ENCODE results near the gene CEP295NL.
"Not testable (repeated sequence)": the region's sequence is repeated elsewhere in the genome, so short reads cannot be mapped to it uniquely, and the experiment has no call there.

Gene CEP295NL

DNA sequence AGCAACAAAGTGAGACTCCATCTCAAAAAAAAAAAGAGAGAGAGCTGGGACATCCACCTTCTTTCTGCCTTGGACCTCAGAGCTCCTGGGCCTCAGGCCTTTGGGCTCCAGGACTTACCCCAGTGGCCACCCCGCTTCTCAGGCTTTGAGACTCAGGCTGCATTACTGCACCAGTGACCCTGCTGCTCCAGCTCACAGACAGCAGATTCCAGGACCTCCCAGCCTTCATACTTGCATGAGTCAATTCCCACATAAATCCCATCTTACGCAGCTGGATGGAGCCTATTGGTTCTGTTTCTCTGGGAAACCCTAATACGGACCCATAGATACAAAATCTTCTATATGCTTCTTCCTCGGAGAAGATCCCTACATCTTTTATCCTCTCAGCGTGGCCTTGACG, 2.1 kb upstream of the CEP295NL start:
- DNase-seq (ENCODE audit: low read depth), result no peak

DNA sequence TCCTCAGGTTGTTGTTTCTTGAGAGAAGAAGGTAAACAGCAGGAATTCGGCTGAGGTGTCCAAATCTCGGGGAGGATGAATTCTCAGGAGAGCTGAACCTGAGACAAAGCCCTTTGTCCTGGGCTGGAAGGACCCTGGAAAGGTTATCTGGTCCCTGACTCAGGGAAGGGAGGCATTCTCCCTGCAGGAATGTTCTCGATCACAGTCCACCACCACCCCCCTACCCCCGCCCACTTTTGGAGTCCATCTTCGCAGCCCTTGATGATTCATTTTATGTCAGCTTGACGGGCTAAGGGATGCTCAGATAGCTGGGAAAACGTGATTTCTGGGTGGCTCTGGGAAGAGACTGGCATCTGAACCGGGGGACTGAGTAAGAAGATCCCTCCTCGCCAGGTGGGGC, 1.4 kb upstream of the CEP295NL start:
- DNase-seq (ENCODE audit: low read depth), result no peak

DNA sequence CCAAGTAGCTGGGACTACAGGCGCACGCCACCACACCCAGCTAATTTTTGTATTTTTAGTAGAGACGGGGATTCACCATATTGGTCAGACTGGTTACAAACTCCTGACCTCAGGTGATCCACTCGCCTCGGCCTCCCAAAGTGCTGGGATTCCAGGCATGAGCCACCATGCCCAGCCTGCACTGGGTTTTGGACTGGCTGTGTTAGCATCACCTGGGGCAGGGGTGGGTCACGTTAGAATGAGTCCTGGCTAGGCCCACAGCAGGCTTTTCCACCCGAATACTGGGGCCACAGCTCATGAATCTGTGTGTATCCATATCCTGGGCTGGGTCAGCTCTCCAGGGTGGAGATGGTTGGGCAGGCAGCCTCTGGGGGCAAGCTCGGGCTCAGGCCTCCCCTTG, 770 bp downstream of the CEP295NL start:
- DNase-seq (ENCODE audit: low read depth), result not testable (repeated sequence)

DNA sequence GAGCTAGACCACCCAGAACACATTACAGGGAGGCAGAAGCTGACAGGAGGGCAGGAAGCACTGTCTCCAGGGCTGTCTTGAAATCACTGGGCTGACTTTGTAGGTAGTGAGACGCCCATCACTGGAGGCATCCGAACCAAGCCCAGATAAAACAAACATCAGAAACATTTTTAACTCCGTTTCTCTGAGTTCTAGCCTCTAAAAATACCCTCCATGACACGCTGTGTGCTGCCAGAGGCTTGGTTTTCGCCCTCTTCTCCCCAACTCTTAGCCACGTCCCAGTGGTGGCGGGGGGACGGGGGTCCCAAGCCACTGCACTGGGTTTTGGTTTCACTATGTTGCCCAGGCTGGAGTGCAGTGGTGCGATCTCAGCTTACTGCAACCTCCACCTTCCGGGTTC, 1.2 kb downstream of the CEP295NL start:
- no peak for DNase-seq (ENCODE audit: low read depth)

DNA sequence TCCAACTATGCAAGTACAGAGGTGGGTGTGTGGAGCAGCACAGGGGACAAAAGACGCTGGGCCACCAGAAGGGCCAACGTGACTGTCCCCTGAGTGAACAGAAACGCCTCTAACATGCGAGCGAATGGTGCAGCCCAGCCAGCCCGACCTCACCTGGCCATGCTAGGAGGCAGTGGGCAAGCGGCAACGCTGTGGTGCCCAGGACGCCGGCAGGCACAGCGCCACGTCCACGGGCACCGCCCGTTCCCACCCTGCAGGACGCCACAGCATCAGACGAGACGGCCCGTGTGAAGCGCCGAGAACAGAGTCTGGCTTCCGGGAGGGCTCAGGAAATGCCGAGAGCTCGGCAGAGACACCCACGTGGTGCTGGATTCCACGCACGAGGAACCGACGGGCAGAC, 2.2 kb downstream of the CEP295NL start:
- no peak for DNase-seq (ENCODE audit: low read depth)

DNA sequence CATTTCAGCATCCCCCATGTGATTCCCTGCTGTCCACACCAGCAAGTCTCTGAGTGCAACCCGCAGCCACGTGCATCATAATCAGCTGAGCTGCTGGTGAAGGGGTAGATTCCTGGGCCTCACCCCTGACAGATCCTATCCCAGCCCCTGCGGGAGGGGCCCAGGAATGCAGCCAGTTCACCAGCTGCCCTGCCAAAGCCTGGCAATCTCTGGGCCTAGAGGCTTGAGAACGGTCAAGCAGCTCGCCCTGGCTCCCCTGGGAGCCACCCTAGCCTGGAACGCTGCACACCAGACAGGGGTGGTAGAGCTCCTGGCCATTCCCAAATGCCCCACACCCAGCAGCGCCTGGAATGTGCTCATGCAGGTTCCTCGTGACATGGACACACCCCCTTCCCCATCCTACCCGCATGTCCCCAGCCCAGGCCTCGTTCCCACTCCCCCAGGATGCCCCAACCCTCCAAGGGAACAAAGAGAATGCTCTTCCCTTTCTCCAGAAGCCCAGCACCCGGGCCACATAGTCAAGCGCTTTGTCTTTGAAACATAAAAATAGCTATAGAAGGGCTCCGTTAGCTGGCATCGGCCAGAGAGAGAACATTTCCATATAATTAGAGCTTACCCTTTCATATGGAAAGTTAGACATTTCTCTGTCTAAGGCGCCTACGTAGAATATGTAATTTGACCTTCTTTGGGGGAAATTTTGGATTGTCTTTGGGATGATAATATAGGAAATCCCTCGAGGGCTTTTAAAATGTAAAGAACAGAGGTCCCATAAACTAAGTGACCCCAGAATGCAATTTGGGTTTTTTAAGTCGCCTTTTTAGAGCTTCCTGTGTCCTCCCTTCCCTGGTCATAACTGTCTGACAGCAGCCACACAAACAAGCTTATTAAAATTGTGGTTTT, 3.4 kb downstream of the CEP295NL start:
- DNase-seq (ENCODE audit: low read depth), result no peak

DNA sequence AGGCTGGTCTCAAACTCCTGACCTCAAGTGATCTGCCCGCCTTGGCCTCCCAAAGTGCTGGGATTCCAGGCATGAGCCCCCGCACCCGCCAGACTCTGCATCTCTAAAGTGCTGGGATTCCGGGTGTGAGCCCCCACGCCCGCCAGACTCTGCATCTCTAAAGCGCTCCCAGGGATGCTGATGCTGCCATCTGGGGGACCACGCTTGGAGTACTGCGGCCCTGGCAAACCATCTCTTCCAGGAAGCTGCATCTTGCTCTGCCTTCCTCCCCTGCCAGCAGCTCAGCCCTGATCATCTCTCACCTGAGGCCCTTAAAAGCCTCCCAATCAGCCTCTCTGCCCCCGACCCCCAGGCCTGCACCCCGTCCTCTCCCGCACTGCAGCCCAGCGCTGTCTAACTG, 4.1 kb downstream of the CEP295NL start:
- no peak for DNase-seq (ENCODE audit: low read depth)

DNA sequence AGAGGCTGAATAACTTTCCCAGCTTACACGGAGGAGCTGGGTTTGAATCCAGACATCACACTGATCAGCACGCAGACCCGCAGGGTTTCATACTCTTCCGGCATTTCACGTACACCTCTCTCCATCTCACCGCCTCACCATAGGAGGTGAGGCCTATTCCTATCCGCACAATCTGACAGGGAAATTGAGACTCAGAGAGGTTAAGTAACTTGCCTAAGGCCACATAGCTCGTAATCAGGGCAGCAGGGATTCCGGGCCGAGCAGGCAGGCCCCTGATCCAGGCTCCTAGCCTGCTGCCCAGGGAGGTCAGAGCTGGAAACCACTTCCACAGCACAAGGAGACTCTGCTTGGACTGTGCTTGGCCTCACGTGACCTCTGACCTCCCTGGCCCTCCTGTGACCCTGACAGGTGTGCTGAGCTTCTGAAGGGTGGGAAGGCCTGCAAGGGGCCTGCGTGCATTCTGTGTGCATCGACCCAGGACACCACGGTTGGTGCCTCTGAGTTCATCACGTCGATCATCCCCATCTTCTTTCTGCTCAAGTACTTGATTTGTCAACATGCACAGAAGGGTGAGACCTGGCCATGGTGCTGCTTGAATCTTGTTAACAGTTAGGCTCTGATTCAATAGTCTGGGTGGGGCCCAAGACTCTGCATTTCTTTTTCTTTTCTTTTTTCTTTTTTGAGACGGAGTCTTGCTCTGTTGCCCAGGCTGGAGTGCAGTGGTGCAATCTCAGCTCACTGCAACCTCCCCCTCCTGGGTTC, 4.7 kb downstream of the CEP295NL start:
- DNase-seq (ENCODE audit: low read depth), result no peak

DNA sequence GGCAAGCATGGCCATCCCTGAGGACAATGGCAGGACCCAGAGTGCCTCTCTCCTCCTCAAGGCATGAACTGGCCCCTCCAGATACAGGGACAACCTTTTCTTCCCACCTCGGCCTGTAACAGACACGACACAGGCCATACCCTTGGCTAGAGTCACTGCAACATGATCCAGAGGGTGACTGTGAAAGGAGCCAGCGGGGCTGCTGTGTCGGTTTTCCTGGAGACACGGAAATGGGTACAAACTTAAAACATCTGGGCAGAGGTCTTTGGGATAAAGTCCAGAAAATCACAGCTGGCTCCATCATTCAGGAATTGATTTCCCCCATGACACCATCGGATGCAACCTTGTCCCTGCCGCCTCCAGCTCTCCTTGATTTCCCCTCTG, 5.3 kb downstream of the CEP295NL start:
- no peak for DNase-seq (ENCODE audit: low read depth)

DNA sequence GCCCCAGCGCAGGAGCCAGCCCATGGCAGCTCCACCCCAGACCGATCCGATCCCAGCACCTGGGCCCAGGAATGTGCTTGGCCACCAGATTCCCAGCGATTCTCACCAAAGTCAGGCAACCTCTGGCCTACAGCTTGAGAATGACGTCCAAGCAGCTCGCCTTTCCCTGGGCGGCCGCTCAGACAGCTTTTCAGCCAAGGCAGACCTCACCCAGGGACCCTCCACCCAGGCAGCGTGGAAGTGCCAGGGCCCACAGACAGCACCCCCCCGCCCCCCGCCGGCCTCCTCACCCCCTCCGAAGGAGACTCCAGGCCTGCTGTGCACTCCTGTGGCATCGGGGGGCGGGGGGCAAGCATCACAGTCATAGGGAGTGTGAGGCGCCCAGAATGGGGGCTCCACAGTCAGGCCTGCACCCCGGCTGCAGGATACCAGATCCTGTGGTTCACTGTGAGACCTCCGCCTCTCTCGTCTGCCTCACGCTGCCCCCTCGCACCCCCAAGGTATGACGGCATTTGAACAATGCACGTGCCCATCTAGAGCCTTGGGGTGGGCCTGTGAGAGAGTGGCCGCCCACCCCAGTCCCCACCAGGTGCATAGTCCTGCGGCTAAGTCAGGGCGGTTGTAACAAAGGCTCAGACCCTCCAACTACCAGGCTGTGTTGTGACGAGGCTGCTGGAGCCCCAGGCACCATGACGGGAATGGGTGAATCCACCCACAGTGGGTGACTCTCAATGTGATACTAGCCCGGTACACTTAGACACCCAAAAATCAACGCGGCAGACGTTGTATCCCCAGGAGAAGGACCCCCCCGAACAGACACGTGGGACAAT, 6.0 kb downstream of the CEP295NL start:
- DNase-seq (ENCODE audit: low read depth), result no peak

DNA sequence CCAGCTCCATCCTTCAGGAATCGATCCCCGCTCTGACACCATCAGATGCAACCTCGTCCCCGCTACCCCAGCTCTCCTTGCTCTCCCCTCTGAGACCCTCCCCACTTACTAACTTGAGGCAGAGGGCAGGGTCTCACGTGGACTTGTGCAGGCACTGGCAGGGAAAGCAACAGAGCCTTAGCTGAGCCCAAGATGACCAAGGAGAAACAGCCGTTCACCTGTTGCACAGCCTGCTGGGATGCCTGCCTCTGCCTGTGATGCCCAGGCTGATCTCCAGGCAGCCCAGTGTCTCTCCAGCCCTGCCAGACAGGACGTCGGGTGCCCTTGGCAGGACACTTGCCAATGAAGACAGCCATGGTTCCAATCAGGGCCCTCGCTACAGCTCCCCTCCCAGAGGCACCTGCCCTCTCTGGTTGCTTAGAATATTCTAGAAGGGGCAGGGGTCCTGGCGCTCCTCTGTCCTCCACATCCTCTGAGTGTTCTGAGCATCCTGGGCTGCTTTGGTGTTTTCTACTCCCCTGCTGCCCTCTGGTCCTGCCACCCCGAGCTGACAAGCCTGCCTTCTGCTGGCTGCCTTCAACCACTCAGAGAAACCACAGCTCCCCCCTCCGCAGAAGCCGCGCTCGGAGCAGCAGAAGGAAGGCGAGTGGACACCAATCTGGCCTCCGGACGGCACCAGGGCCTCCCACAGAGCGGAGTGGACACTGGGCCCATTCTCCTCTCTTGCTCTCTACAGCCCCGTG, 6.7 kb downstream of the CEP295NL start:
- DNase-seq (ENCODE audit: low read depth), result no peak

DNA sequence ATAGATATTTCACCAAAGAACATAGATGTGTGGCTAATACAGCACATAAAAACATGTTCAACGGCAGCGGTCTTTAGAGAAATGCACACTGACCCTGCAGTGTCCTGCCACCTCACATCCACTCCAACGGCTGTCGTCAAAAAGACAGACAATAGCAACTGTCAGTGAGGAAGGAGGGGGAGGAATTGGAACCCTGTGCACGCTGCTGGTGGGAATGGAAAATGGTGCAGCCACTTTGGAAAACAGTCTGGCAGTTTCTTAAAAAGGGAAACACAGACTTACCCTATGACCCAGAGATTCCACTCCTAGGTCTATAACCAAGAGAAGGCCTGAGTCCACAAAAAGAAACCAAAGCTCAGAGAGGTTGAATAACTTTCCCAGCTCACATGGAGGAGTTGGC, 7.7 kb downstream of the CEP295NL start:
- no peak for DNase-seq (ENCODE audit: low read depth)

DNA sequence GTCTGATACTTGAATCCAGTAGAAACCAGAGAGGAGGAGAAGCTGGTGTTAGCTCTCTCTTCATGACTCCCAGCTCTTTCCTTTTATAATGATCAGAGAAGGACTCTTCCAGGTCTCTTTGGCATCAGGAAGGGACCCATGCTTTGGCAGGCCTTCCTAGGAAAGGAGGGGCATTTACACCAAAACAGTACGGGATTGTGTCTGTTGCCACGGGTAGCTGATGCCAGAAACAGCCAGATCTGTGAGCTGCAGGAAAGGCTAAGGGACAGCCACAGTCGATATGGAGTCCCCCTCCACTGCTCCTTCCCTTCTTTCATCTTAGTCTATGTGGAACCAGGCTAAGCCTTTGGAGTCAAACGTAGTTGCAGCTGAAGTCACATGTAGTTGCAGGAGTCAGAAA, 9.3 kb downstream of the CEP295NL start:
- DNase-seq (ENCODE audit: low read depth), result no peak

DNA sequence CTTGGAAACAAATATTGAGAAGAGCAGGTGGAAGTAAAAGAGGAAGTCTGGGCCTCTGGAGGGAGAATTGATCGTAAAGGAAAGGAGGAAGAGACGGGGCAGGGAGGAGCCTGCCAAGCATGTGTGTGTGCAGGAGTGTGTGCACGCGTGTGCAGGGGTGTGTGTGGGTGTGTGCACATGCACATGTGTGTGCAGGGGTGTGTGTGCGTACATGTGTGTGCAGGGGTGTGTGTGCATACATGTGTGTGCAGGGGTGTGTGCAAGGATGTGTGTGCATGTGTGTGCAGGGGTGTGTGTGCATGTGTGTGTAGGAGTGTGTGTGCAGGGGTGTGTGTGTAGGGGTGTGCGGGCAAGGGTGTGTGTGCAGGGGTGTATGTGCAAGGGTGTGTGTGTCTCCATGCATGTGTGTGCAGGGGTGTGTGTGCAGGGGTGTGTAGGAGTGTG, 10.0 kb downstream of the CEP295NL start:
- DNase-seq (ENCODE audit: low read depth), result no peak

DNA sequence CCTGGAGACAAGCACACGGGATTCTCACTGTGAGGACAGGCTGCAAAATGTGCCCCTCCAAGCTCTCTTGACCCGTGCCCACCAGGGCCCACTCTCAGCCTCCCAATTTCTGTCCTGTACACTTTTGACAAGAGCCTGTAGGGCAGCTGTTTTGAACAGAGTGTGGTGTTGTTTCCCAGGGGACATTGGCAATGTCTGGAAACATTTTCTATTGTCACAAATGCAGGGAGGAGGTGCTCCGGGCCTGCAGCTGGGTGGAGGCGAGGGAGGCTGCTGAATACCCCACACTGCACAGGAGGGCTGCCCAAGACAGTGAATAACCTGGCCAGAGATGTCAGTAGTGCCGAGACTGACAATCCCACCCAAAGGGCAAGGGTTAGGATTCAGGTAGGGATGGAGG, 10.5 kb downstream of the CEP295NL start:
- no peak for DNase-seq (ENCODE audit: low read depth)

DNA sequence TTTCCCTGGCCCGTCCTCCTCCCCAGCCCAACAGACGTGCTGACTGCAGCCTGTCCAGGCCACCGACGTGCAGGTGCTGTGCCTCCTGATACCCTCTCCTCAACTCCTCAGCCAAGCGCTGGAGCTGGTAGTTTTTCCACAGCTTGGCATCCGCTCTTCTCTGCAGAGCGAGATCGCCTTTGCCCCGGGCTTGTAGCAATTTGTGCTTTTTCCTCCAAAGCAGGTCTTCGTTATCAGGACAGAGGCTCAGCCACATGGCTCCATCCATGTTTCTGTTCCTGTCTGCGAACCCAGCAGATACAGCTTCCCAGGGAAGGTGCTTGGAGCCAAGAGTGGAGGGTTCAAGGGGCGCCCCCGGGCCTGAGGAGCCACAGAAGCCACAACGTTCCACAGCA, 10.9 kb downstream of the CEP295NL start:
- no peak for DNase-seq (ENCODE audit: low read depth)

DNA sequence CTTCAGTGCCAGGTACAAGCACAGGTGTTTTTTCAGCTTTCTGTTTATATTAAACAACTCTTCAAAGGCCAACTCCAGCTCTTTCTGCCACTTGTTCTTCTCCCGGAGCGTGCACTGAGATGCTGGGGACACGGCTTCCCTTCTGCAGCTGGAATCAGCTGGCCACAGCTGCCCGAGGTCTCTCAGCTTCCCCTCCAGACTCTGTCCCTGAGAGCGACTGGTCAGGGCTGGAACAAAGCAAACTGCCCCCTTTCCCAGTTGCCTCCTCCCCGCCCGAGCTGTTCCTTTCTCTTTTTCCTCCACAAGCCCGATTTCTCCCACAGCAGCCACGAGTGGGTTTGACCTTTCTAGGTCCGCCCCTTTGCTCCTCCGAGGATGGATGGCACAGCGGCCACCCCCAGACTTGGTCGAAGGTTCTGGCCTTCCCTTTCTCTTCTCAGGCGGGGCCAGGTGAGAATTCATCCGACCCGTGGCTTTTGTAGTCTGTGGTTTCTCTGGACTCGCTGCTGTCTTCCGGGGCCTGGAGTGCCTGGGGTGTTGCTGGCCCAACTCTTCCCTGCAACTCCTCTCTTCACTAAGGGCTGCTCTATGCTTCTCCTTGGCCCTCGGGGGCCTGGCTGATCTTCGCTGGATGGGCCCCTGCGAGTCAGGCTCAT, 11.5 kb downstream of the CEP295NL start:
- no peak for DNase-seq (ENCODE audit: low read depth)

DNA sequence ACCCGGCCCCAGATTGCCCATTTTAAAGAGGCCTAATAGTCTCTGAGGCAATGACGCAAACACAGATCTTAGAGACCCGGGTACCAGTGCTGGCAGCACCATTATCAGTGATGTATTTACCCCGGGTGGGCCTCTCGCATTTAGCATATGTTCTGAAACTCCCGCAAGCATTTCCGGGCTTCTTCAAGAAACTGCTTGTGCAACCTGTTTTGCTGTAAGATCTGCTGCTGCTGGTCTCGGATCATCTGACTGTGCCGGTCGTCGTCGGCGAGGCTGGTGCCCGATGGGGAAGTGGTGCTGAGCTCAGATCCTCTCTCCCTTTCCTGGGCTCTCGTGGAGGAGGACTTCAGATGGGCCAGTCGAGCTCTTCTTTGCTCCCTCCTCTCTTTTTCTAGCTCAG, 12.5 kb downstream of the CEP295NL start:
- DNase-seq (ENCODE audit: low read depth), result peak; percentile 19

DNA sequence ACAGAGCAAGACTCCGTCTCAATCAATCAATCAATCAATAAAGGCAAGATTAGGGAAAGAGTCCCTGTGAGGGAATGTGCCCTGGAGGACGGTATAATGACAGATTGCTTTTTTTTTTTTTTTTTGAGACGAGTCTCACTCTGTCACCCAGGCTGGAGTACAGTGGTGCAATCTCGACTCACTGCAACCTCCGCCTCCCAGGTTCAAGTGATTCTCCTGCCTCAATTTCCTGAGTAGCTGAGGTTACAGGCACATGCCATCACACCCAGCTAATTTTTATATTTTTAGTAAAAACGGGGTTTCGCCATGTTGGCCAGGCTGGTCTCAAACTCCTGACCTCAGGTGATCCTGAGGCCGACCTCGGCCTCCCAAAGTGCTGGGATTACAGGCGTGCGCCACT, 12.9 kb downstream of the CEP295NL start:
- not testable (repeated sequence) for DNase-seq (ENCODE audit: low read depth)

DNA sequence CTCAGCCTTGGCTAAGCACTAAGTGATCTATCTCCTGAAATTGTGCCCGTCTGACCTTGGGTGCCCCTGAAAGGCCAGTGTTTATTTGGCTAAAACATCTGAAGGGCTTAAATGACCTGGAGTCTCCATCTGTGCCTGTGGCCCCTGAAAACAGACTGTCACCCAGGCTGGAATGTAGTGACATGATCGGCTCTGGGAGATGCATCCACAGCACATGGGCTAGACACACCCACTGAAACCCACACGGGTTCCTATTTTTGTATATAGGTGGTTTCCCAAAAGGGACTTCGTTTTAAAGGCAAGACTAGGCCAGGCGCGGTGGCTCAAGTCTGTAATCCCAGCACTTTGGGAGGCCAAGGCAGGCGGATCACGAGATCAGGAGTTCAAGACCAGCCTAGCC, 13.5 kb downstream of the CEP295NL start:
- peak; percentile 4 for DNase-seq (ENCODE audit: low read depth)

DNA sequence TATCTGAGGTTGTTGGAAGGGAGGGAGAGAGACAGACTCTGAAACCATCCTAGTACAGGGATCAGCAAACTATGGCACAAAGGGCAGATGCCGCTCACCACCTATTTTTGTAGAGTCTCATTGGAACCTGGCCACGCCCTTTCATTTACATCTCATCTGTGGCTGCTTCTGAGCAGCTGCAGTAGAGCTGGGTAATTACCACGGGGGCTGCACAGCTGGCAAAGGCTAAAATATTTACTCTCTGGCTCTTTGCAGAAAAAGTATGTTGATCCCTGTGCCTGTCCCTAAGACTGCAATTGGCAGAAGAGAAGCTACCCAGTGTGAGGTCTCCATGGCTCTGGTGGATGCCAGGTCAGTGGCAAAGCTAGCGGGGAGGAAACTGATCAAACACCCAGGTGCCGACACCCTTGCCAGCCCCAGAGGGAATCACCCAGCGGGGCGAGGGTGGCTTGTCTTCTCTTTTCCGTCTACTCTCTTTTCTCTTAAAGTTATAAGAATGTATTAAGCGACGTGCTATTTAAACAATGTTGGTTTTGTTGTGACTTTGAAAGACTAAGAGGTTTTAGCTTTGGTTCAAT, 14.0 kb downstream of the CEP295NL start:
- DNase-seq (ENCODE audit: low read depth), result no peak

Measured in activated T-cell treated with anti-CD3 and anti-CD28 coated beads for 24 hours (primary cell).